ENCODE data around the gene IFT20.

GRCh38 chr17:28335201-28335958 lies at the start of gene IFT20, which contains the start of gene TNFAIP1:
- TF ChIP-seq RAD21 (IDR thresholded peaks at IDR 0.05; ENCODE audit: low read depth) (no peak), YY1 (IDR thresholded peaks at IDR 0.05; ENCODE audit: low read depth) (peak; percentile 63; the same call in 1 of the 2 replicates), NFIC (IDR thresholded peaks at IDR 0.05) (0 out of 2 replicates have a peak, but pooled peaks have one; percentile 17), REST (IDR thresholded peaks at IDR 0.05; ENCODE audit: low read depth) (no peak), MAX (IDR thresholded peaks at IDR 0.05) (peak; percentile 75; the same call in 1 of the 2 replicates), FOXM1 (IDR thresholded peaks at IDR 0.05; ENCODE audit: borderline replicate concordance, low read depth) (no peak)

Data from Ishikawa (cell line).